WTC11 (cell line): Measurements from ENCODE around the gene MPHOSPH10. TPM values are rescaled to one million over a fixed set of nuclear protein-coding genes. Genes with fewer than 3 reads are reported as not detected.

Experiments used
- ATAC-seq: fragments of 200-7000 bp; cut with Tn5 transposase; 2 replicates; pipeline ENCODE4 v1.10.0; 2021; ENCODE audit warnings: mild to moderate bottlenecking, moderate library complexity
- CTCF ChIA-PET: fragments of 300-600 bp; sonication (Branson Sonifier 250); formaldehyde crosslinking; loops from one replicate; lab custom pipeline; 2021; ENCODE audit warnings: antibody characterized with exemption; lab: Charles Lee
- POLR2A ChIA-PET: fragments of 350-600 bp; sonication (Branson Sonifier 250); formaldehyde crosslinking; loops from one replicate; lab custom pipeline; 2021; ENCODE audit warnings: antibody characterized with exemption; lab: Charles Lee
- DNase-seq: peaks from one replicate; pipeline ENCODE4 v3.0.0; 2021; ENCODE audit warnings: low spot score
- H3K27ac Mint-ChIP-seq: 2 replicates; pipeline ENCODE4 v1.8.0; 2021; ENCODE audit warnings: mixed read lengths
- H3K27me3 Mint-ChIP-seq: 2 replicates; pipeline ENCODE4 v1.8.0; 2021; ENCODE audit warnings: low read depth, mild to moderate bottlenecking, moderate library complexity, mixed read lengths
- H3K36me3 Mint-ChIP-seq: 2 replicates; pipeline ENCODE4 v1.8.0; 2021; ENCODE audit warnings: mixed read lengths
- H3K4me1 Mint-ChIP-seq: 2 replicates; pipeline ENCODE4 v1.8.0; 2022; ENCODE audit warnings: mixed read lengths
- H3K4me3 Mint-ChIP-seq: 2 replicates; pipeline ENCODE4 v1.8.0; 2021; ENCODE audit warnings: mild to moderate bottlenecking, moderate library complexity, mixed read lengths
- H3K9me3 Mint-ChIP-seq: 2 replicates; pipeline ENCODE4 v1.8.0; 2021; ENCODE audit warnings: mixed read lengths
- CREB1 ChIP-seq: sonication (generic); formaldehyde crosslinking; IDR thresholded peaks from 2 replicates; pipeline ENCODE4 v1.8.0; 2023; ENCODE audit warnings: mild to moderate bottlenecking, missing genetic modification reagents
- CREM ChIP-seq: sonication (generic); formaldehyde crosslinking; IDR thresholded peaks from 2 replicates; pipeline ENCODE4 v1.8.1; 2022; ENCODE audit warnings: mild to moderate bottlenecking, missing genetic modification reagents, moderate library complexity
- EMX1 ChIP-seq: fragments of 250-450 bp; sonication (Bioruptor Pico); IDR thresholded peaks from 2 replicates; pipeline ENCODE4 v1.8.0; 2021; ENCODE audit warnings: mild to moderate bottlenecking
- FOXP1 ChIP-seq: sonication (generic); formaldehyde crosslinking; IDR thresholded peaks from 2 replicates; pipeline ENCODE4 v1.8.0; 2022; ENCODE audit warnings: missing genetic modification reagents, mild to moderate bottlenecking, moderate library complexity, borderline replicate concordance
- GABPB1 ChIP-seq: sonication (generic); formaldehyde crosslinking; IDR thresholded peaks from 2 replicates; pipeline ENCODE4 v1.8.1; 2023; ENCODE audit warnings: mild to moderate bottlenecking, missing genetic modification reagents
- IRF2 ChIP-seq: sonication (generic); formaldehyde crosslinking; IDR thresholded peaks from 2 replicates; pipeline ENCODE4 v1.8.0; 2022; ENCODE audit warnings: low read depth, missing genetic modification reagents, borderline replicate concordance
- NR1H2 ChIP-seq: sonication (generic); formaldehyde crosslinking; IDR thresholded peaks from 2 replicates; pipeline ENCODE4 v1.9.0; 2021; ENCODE audit warnings: mild to moderate bottlenecking, moderate library complexity, missing genetic modification reagents
- PRRX2 ChIP-seq: fragments of 250-450 bp; sonication (Bioruptor Pico); IDR thresholded peaks from 2 replicates; pipeline ENCODE4 v1.8.0; 2021; ENCODE audit warnings: mild to moderate bottlenecking
- SOX15 ChIP-seq: fragments of 250-450 bp; sonication (Bioruptor Pico); IDR thresholded peaks from 2 replicates; pipeline ENCODE4 v1.9.0; 2021; ENCODE audit warnings: mild to moderate bottlenecking
- ZBTB21 ChIP-seq: sonication (generic); formaldehyde crosslinking; IDR thresholded peaks from 2 replicates; pipeline ENCODE4 v1.8.1; 2023; ENCODE audit warnings: mild to moderate bottlenecking, missing genetic modification reagents, borderline replicate concordance
- ZNF219 ChIP-seq: sonication (generic); formaldehyde crosslinking; IDR thresholded peaks from 2 replicates; pipeline ENCODE4 v1.8.0; 2023; ENCODE audit warnings: missing genetic modification reagents, mild to moderate bottlenecking, borderline replicate concordance
- ZNF263 ChIP-seq: sonication (generic); formaldehyde crosslinking; IDR thresholded peaks from 2 replicates; pipeline ENCODE4 v1.8.1; 2022; ENCODE audit warnings: low read depth, mild to moderate bottlenecking, moderate library complexity, missing genetic modification reagents
- ZNF396 ChIP-seq: fragments of 250-450 bp; sonication (Bioruptor Pico); IDR thresholded peaks from 2 replicates; pipeline ENCODE4 v1.8.0; 2021; ENCODE audit warnings: mild to moderate bottlenecking, moderate library complexity, borderline replicate concordance
- total RNA-seq: library from RNA; stranded (reverse); gene quantifications from 3 replicates; pipeline ENCODE4 v1.2.3, GENCODE V29; 2021
- TF ChIP-seq, protein P1 (sequence below): fragments of 200-600 bp; IDR thresholded peaks from 2 replicates; pipeline ENCODE4 v1.8.0; 2022; ENCODE audit warnings: antibody characterized with exemption
- TF ChIP-seq, protein P2 (sequence below): fragments of 250-450 bp; sonication (Bioruptor Pico); IDR thresholded peaks from 2 replicates; pipeline ENCODE4 v2.1.2; 2022; ENCODE audit warnings: mild to moderate bottlenecking, moderate library complexity
- TF ChIP-seq, protein P3 (sequence below): sonication (generic); formaldehyde crosslinking; IDR thresholded peaks from 2 replicates; pipeline ENCODE4 v1.8.1; 2023; ENCODE audit warnings: mild to moderate bottlenecking, missing genetic modification reagents
- TF ChIP-seq, protein P4 (sequence below): sonication (generic); formaldehyde crosslinking; conservative IDR thresholded peaks from 2 replicates; pipeline ENCODE4 v1.8.1; 2023; ENCODE audit warnings: mild to moderate bottlenecking, low read depth, missing genetic modification reagents, moderate library complexity
- TF ChIP-seq, protein P5 (sequence below): sonication (generic); formaldehyde crosslinking; IDR thresholded peaks from 2 replicates; pipeline ENCODE4 v1.8.1; 2023; ENCODE audit warnings: mild to moderate bottlenecking, missing genetic modification reagents, borderline replicate concordance
- TF ChIP-seq, protein P6 (sequence below): sonication (generic); formaldehyde crosslinking; IDR thresholded peaks from 2 replicates; pipeline ENCODE4 v1.8.0; 2023; ENCODE audit warnings: missing genetic modification reagents

Gene MPHOSPH10
- total RNA-seq, 1 experiment from 2014 or later: 36.6 TPM

DNA sequence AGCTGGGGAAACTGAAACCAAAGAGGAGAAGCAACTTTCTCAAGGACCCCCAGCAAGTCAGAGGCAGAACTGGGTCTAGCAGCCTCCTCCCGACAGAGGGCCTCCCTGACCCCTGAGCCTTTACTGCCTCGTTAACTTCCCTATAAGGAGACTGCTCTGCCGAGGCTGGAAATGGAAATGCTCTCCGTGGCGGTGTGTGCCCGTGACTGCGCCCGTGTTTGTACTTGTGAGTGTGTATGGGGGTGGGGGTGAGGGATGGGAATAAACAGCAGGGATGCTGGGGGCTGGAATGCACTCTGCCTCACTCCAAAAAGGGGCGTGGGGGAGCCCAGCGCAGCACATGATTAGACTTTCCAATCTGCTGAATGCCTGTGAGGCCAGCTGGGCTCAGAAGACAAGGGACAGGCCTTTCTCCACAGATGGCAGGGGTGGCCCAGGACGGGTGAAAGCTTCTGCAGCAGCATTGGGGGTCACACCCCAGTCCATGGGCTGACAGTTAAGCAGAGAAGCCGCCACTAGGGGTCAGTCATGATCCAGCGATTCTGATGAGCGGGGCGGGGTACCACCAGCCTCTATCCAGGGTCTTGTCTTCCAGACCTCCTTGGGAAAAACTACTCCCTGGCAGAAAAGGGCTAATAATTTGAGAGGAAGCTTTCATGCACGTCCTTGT lies 26.8 kb downstream of the MPHOSPH10 start:
- peak overlapping the region; percentile 13; the same call in 1 of the 2 replicates for H3K4me3 Mint-ChIP-seq
- POLR2A ChIA-PET: no interaction called here
- no peaks in the 10 kb centered on the region for H3K9me3 Mint-ChIP-seq
- peak; percentile 91 for DNase-seq
- no peaks in the 10 kb centered on the region for H3K36me3 Mint-ChIP-seq
- no peak overlapping the region for H3K27ac Mint-ChIP-seq
- TF ChIP-seq GABPB1 (CRISPR knock-in tag): no peak
- TF ChIP-seq, protein P1, sequence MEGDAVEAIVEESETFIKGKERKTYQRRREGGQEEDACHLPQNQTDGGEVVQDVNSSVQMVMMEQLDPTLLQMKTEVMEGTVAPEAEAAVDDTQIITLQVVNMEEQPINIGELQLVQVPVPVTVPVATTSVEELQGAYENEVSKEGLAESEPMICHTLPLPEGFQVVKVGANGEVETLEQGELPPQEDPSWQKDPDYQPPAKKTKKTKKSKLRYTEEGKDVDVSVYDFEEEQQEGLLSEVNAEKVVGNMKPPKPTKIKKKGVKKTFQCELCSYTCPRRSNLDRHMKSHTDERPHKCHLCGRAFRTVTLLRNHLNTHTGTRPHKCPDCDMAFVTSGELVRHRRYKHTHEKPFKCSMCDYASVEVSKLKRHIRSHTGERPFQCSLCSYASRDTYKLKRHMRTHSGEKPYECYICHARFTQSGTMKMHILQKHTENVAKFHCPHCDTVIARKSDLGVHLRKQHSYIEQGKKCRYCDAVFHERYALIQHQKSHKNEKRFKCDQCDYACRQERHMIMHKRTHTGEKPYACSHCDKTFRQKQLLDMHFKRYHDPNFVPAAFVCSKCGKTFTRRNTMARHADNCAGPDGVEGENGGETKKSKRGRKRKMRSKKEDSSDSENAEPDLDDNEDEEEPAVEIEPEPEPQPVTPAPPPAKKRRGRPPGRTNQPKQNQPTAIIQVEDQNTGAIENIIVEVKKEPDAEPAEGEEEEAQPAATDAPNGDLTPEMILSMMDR: peak; percentile 90
- TF ChIP-seq ZNF263 (CRISPR knock-in tag): no peak
- TF ChIP-seq CREM (CRISPR knock-in tag): no peak
- TF ChIP-seq EMX1 (CRISPR knock-in tag): no peak
- TF ChIP-seq, all 79 proteins: peak for 1
- no peaks in the 10 kb centered on the region; the same call in 1 of the 2 replicates for H3K27me3 Mint-ChIP-seq
- H3K4me1 Mint-ChIP-seq: peaks cover 14% of the 10 kb centered on the region
- ATAC-seq: peak; percentile 89
- CTCF ChIA-PET: interaction anchor here (0.5 to 3.2 kb wide), 36 partner anchors 9 to 353 kb away, joined by 3 to 35 read pairs (median 4); partner anchors contain the start of genes MCEE, NAGK, PAIP2B and ZNF638

DNA sequence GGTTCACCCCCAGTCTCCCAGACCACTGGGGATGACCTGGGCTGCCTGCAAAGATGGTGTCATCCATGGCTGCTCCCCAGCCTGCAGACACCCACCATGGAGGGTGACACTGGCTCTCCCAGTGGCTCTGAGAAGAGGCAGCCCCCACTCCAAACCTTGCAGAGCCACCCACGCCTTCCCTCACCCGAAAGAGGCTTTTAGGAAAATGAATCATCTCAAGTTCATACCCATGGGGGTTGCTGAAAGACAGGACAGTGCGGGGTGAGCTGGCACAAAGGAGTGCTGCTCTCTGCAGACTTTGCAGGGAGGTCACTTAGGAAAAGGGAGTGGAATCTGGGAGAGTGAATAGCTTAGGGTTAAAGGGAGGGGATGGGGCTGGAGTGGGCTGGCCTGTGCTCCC lies 36.4 kb downstream of the MPHOSPH10 start:
- ChIA-PET POLR2A (no interaction called here), CTCF (interaction anchor here (0.5 to 1.8 kb wide), 2 partner anchors 10 to 18 kb away, joined by 3 to 7 read pairs; no protein-coding TSS in a partner anchor)
- Mint-ChIP-seq H3K36me3 (no peaks in the 10 kb centered on the region), H3K27me3 (no peaks in the 10 kb centered on the region; the same call in 1 of the 2 replicates), H3K9me3 (0 out of 2 replicates have a peak, but pooled peaks cover 3% of the 10 kb centered on the region), H3K4me3 (no peak overlapping the region), H3K27ac (no peak overlapping the region), H3K4me1 (peaks cover 13% of the 10 kb centered on the region)
- TF ChIP-seq ZNF219: no peak
- TF ChIP-seq ZNF396: no peak
- no peak for TF ChIP-seq FOXP1 (CRISPR knock-in tag)
- TF ChIP-seq ZNF263 (CRISPR knock-in tag): no peak
- TF ChIP-seq, protein P2, sequence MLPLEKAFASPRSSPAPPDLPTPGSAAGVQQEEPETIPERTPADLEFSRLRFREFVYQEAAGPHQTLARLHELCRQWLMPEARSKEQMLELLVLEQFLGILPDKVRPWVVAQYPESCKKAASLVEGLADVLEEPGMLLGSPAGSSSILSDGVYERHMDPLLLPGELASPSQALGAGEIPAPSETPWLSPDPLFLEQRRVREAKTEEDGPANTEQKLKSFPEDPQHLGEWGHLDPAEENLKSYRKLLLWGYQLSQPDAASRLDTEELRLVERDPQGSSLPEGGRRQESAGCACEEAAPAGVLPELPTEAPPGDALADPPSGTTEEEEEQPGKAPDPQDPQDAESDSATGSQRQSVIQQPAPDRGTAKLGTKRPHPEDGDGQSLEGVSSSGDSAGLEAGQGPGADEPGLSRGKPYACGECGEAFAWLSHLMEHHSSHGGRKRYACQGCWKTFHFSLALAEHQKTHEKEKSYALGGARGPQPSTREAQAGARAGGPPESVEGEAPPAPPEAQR (CRISPR knock-in tag): no peak
- no peak for TF ChIP-seq IRF2 (CRISPR knock-in tag)
- DNase-seq: no peak
- no peak for ATAC-seq

DNA sequence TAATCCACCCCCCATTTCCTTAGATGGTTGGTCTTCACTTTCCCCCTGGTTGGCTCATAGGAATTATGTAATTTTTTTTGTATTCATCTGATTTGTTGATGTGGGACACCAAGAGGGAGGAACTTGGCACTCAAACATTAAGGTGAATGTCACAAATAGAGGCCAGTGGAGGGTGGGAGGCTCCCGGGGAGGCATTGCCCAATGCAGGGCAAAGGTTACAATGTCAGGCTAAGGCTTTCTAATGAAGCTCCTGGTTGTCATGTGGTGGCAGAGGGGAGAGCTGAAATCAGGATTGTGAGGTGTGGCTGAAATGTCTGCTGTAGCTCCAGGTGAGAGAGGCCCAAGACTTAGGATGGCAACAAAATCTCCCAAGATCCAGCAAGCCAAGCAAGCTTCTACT lies 42.7 kb downstream of the MPHOSPH10 start:
- POLR2A ChIA-PET: no interaction called here
- DNase-seq (no peak), ATAC-seq (no peak)
- CTCF ChIA-PET: interaction anchor here (1.8 kb wide), 1 partner anchor 16 kb away, joined by 8 read pairs; no protein-coding TSS in a partner anchor
- Mint-ChIP-seq H3K27me3 (peaks cover 2% of the 10 kb centered on the region; the same call in 1 of the 2 replicates), H3K4me3 (no peak overlapping the region), H3K36me3 (no peaks in the 10 kb centered on the region), H3K9me3 (0 out of 2 replicates have a peak, but pooled peaks cover 3% of the 10 kb centered on the region), H3K27ac (no peak overlapping the region), H3K4me1 (peaks cover 13% of the 10 kb centered on the region)
- no peak for TF ChIP-seq CREB1
- TF ChIP-seq, protein P3, sequence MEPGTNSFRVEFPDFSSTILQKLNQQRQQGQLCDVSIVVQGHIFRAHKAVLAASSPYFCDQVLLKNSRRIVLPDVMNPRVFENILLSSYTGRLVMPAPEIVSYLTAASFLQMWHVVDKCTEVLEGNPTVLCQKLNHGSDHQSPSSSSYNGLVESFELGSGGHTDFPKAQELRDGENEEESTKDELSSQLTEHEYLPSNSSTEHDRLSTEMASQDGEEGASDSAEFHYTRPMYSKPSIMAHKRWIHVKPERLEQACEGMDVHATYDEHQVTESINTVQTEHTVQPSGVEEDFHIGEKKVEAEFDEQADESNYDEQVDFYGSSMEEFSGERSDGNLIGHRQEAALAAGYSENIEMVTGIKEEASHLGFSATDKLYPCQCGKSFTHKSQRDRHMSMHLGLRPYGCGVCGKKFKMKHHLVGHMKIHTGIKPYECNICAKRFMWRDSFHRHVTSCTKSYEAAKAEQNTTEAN: no peak
- TF ChIP-seq, protein P4, sequence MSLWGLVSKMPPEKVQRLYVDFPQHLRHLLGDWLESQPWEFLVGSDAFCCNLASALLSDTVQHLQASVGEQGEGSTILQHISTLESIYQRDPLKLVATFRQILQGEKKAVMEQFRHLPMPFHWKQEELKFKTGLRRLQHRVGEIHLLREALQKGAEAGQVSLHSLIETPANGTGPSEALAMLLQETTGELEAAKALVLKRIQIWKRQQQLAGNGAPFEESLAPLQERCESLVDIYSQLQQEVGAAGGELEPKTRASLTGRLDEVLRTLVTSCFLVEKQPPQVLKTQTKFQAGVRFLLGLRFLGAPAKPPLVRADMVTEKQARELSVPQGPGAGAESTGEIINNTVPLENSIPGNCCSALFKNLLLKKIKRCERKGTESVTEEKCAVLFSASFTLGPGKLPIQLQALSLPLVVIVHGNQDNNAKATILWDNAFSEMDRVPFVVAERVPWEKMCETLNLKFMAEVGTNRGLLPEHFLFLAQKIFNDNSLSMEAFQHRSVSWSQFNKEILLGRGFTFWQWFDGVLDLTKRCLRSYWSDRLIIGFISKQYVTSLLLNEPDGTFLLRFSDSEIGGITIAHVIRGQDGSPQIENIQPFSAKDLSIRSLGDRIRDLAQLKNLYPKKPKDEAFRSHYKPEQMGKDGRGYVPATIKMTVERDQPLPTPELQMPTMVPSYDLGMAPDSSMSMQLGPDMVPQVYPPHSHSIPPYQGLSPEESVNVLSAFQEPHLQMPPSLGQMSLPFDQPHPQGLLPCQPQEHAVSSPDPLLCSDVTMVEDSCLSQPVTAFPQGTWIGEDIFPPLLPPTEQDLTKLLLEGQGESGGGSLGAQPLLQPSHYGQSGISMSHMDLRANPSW: no peak
- no peak for TF ChIP-seq ZBTB21
- TF ChIP-seq, protein P5, sequence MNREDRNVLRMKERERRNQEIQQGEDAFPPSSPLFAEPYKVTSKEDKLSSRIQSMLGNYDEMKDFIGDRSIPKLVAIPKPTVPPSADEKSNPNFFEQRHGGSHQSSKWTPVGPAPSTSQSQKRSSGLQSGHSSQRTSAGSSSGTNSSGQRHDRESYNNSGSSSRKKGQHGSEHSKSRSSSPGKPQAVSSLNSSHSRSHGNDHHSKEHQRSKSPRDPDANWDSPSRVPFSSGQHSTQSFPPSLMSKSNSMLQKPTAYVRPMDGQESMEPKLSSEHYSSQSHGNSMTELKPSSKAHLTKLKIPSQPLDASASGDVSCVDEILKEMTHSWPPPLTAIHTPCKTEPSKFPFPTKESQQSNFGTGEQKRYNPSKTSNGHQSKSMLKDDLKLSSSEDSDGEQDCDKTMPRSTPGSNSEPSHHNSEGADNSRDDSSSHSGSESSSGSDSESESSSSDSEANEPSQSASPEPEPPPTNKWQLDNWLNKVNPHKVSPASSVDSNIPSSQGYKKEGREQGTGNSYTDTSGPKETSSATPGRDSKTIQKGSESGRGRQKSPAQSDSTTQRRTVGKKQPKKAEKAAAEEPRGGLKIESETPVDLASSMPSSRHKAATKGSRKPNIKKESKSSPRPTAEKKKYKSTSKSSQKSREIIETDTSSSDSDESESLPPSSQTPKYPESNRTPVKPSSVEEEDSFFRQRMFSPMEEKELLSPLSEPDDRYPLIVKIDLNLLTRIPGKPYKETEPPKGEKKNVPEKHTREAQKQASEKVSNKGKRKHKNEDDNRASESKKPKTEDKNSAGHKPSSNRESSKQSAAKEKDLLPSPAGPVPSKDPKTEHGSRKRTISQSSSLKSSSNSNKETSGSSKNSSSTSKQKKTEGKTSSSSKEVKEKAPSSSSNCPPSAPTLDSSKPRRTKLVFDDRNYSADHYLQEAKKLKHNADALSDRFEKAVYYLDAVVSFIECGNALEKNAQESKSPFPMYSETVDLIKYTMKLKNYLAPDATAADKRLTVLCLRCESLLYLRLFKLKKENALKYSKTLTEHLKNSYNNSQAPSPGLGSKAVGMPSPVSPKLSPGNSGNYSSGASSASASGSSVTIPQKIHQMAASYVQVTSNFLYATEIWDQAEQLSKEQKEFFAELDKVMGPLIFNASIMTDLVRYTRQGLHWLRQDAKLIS (CRISPR knock-in tag): no peak
- no peak for TF ChIP-seq NR1H2 (CRISPR knock-in tag)
- TF ChIP-seq ZNF396: no peak
- TF ChIP-seq SOX15 (CRISPR knock-in tag): no peak
- TF ChIP-seq PRRX2 (CRISPR knock-in tag): no peak
- TF ChIP-seq, protein P6, sequence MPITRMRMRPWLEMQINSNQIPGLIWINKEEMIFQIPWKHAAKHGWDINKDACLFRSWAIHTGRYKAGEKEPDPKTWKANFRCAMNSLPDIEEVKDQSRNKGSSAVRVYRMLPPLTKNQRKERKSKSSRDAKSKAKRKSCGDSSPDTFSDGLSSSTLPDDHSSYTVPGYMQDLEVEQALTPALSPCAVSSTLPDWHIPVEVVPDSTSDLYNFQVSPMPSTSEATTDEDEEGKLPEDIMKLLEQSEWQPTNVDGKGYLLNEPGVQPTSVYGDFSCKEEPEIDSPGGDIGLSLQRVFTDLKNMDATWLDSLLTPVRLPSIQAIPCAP (CRISPR knock-in tag): no peak
